DND-41 (cell line): ENCODE data around the gene CRYBG1.

Experiments
- ATAC-seq: fragments of 200-7000 bp; cut with Tn5 transposase; 3 replicates; pipeline ENCODE4 v1.9.1; 2021; ENCODE audit warnings: low read depth; ENCODE audit not compliant: insufficient read depth
- DNase-seq: peaks from one replicate; pipeline ENCODE4 v3.0.0-alpha.2; 2020
- H2AFZ ChIP-seq: 2 replicates; pipeline ENCODE4 v1.6.0; 2012; ENCODE audit warnings: low read depth, low read length
- H3K27ac ChIP-seq: 2 replicates; pipeline ENCODE4 v1.5.1; 2012; ENCODE audit warnings: low read length, inconsistent platforms
- H3K27me3 ChIP-seq: fragments of 200-600 bp; sonication (generic); 2 replicates; pipeline ENCODE4 v1.6.0; 2012; ENCODE audit warnings: low read length, mild to moderate bottlenecking, inconsistent platforms; ENCODE audit not compliant: insufficient read depth, poor library complexity
- H3K36me3 ChIP-seq: 2 replicates; pipeline ENCODE4 v1.5.1; 2012; ENCODE audit warnings: low read length, inconsistent platforms; ENCODE audit not compliant: insufficient read depth
- H3K4me1 ChIP-seq: 2 replicates; pipeline ENCODE4 v1.5.1; 2012; ENCODE audit warnings: mild to moderate bottlenecking, low read length; ENCODE audit not compliant: insufficient read depth
- H3K4me2 ChIP-seq: 2 replicates; pipeline ENCODE4 v1.6.0; 2012; ENCODE audit warnings: mild to moderate bottlenecking, moderate library complexity, low read length, inconsistent platforms; ENCODE audit not compliant: insufficient read depth
- H3K4me3 ChIP-seq, 2 experiments: fragments of 200-600 bp in 1 of 2; shearing (Covaris generic) in 1 of 2; 2 replicates each; pipeline ENCODE4 v1.5.1; 2012 to 2016; ENCODE audit warnings: inconsistent platforms in 2 of 2, low read length in 2 of 2, mild to moderate bottlenecking in 2 of 2, low read depth in 1 of 2, moderate library complexity in 1 of 2
- H3K79me2 ChIP-seq: 2 replicates; pipeline ENCODE4 v1.6.0; 2012; ENCODE audit warnings: low read length, inconsistent platforms; ENCODE audit not compliant: insufficient read depth
- H3K9ac ChIP-seq: 2 replicates; pipeline ENCODE4 v1.6.0; 2012; ENCODE audit warnings: low read depth, mild to moderate bottlenecking, inconsistent platforms, low read length, moderate library complexity
- H3K9me3 ChIP-seq: 2 replicates; pipeline ENCODE4 v1.5.1; 2012; ENCODE audit warnings: low read length, moderate library complexity, mild to moderate bottlenecking, inconsistent platforms; ENCODE audit not compliant: insufficient read depth, severe bottlenecking
- H4K20me1 ChIP-seq: 2 replicates; pipeline ENCODE4 v1.6.0; 2012; ENCODE audit warnings: low read length; ENCODE audit not compliant: insufficient read depth
- EZH2 ChIP-seq: IDR thresholded peaks from 3 replicates; pipeline ENCODE4 v1.6.1; 2012; ENCODE audit warnings: borderline replicate concordance, low read depth, mild to moderate bottlenecking, moderate library complexity, low read length, inconsistent platforms; ENCODE audit not compliant: severe bottlenecking
- TF ChIP-seq, protein P1 (sequence below): IDR thresholded peaks from 2 replicates; pipeline ENCODE4 v1.5.1; 2012; ENCODE audit warnings: borderline replicate concordance, low read length, moderate library complexity, mild to moderate bottlenecking; ENCODE audit not compliant: poor library complexity, severe bottlenecking; ENCODE audit errors: extremely low read depth

The CRYBG1 gene

GRCh38 chr6:106470811-106471210 is 110.3 kb downstream of the CRYBG1 start:
- H3K27me3 ChIP-seq, result peaks cover 18% of the 10 kb centered on the region
- H3K9me3 ChIP-seq, result no peaks in the 10 kb centered on the region
- DNase-seq (no peak), ATAC-seq (no peak)
- no peak overlapping the region for H3K4me2 ChIP-seq
- no peak overlapping the region for H3K4me3 ChIP-seq
- no peaks in the 10 kb centered on the region for H3K79me2 ChIP-seq
- TF ChIP-seq, protein P1, sequence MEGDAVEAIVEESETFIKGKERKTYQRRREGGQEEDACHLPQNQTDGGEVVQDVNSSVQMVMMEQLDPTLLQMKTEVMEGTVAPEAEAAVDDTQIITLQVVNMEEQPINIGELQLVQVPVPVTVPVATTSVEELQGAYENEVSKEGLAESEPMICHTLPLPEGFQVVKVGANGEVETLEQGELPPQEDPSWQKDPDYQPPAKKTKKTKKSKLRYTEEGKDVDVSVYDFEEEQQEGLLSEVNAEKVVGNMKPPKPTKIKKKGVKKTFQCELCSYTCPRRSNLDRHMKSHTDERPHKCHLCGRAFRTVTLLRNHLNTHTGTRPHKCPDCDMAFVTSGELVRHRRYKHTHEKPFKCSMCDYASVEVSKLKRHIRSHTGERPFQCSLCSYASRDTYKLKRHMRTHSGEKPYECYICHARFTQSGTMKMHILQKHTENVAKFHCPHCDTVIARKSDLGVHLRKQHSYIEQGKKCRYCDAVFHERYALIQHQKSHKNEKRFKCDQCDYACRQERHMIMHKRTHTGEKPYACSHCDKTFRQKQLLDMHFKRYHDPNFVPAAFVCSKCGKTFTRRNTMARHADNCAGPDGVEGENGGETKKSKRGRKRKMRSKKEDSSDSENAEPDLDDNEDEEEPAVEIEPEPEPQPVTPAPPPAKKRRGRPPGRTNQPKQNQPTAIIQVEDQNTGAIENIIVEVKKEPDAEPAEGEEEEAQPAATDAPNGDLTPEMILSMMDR, result no peak
- TF ChIP-seq EZH2, result no peak
- no peaks in the 10 kb centered on the region for H3K4me1 ChIP-seq
- H3K9ac ChIP-seq, result no peak overlapping the region
- no peak overlapping the region for H3K27ac ChIP-seq
- H4K20me1 ChIP-seq, result no peaks in the 10 kb centered on the region
- H3K36me3 ChIP-seq, result no peaks in the 10 kb centered on the region
- H2AFZ ChIP-seq, result no peak overlapping the region

DNA sequence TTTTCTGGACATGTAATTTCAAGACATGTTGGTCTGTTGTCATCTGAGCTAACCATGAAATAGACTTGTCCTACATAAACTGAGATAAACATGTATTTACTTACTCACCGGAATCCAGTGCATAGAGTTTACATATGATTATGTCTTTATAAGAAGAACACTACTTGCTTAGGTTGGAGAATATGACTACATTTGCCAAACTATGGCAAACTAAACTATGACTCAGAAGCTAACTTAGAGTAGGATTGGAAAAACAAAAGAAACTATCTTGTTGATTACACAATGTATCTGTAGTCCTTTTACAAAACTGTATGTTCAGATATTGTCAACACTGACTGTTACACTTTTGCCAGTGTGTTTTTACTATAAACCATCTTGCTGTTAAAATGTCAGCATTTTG is 113.3 kb downstream of the CRYBG1 start:
- no peak overlapping the region for H3K9ac ChIP-seq
- no peak overlapping the region for H3K27ac ChIP-seq
- peaks cover 17% of the 10 kb centered on the region for H3K27me3 ChIP-seq
- no peaks in the 10 kb centered on the region for H4K20me1 ChIP-seq
- no peaks in the 10 kb centered on the region for H3K9me3 ChIP-seq
- no peaks in the 10 kb centered on the region for H3K36me3 ChIP-seq
- no peak for TF ChIP-seq EZH2
- TF ChIP-seq, protein P1, result no peak
- no peak for DNase-seq
- no peaks in the 10 kb centered on the region for H3K4me1 ChIP-seq
- no peak overlapping the region for H3K4me2 ChIP-seq
- no peak overlapping the region for H2AFZ ChIP-seq
- no peak for ATAC-seq
- H3K4me3 ChIP-seq, result no peak overlapping the region
- H3K79me2 ChIP-seq, result no peaks in the 10 kb centered on the region

GRCh38 chr6:106474466-106474865 is 113.9 kb downstream of the CRYBG1 start:
- DNase-seq (no peak), ATAC-seq (no peak)
- no peak overlapping the region for H3K4me2 ChIP-seq
- no peaks in the 10 kb centered on the region for H3K79me2 ChIP-seq
- no peaks in the 10 kb centered on the region for H3K9me3 ChIP-seq
- H2AFZ ChIP-seq, result no peak overlapping the region
- peaks cover 13% of the 10 kb centered on the region for H3K27me3 ChIP-seq
- H3K36me3 ChIP-seq, result no peaks in the 10 kb centered on the region
- H3K4me3 ChIP-seq, result no peak overlapping the region
- no peaks in the 10 kb centered on the region for H3K4me1 ChIP-seq
- no peak overlapping the region for H3K9ac ChIP-seq
- TF ChIP-seq, protein P1, result no peak
- TF ChIP-seq EZH2, result no peak
- no peak overlapping the region for H3K27ac ChIP-seq
- H4K20me1 ChIP-seq, result no peaks in the 10 kb centered on the region

- H3K27ac ChIP-seq, result no peak overlapping the region
- H3K4me2 ChIP-seq, result no peak overlapping the region
- H2AFZ ChIP-seq, result no peak overlapping the region
- no peaks in the 10 kb centered on the region for H3K4me1 ChIP-seq
- H3K27me3 ChIP-seq, result peaks cover 13% of the 10 kb centered on the region
- no peaks in the 10 kb centered on the region for H4K20me1 ChIP-seq
- no peak overlapping the region for H3K4me3 ChIP-seq
- DNase-seq (no peak), ATAC-seq (no peak)
- H3K36me3 ChIP-seq, result no peaks in the 10 kb centered on the region
- TF ChIP-seq EZH2, result no peak
- TF ChIP-seq, protein P1, result no peak
- H3K79me2 ChIP-seq, result no peaks in the 10 kb centered on the region
- H3K9me3 ChIP-seq, result no peaks in the 10 kb centered on the region
- no peak overlapping the region for H3K9ac ChIP-seq
These were observed 114.8 kb downstream of the CRYBG1 start for GRCh38 chr6:106475284-106475683.
